Measurements from ENCODE around the gene WIZ. TPM values are rescaled to one million over a fixed set of nuclear protein-coding genes. Genes with fewer than 3 reads are reported as not detected.
A peak's percentile ranks its signal among the peaks of the same experiment; 100 is the strongest.

Gene WIZ
- total and polyA plus RNA-seq, 5 donors from 2014 or later: 0.25 to 17.6 (median 1.0) TPM

- Histone ChIP-seq H3K4me3 (ENCODE audit: low read depth, low read length) (no peak overlapping the region), H3K27ac (ENCODE audit: insufficient read depth, low read length, poor library complexity, severe bottlenecking) (no peak overlapping the region), H3K27me3 (ENCODE audit: control insufficient read depth, insufficient read depth, low read length) (no peaks in the 10 kb centered on the region), H3K9me3 (ENCODE audit: control insufficient read depth in 2 of 2, low read length in 2 of 2) (no peaks in the 10 kb centered on the region), H3K4me1 (ENCODE audit: control insufficient read depth, insufficient read depth, low read length, poor library complexity, severe bottlenecking) (no peaks in the 10 kb centered on the region), H3K36me3 (ENCODE audit: control insufficient read depth, insufficient read depth, low read length) (no peaks in the 10 kb centered on the region)
- Mint-ChIP-seq H3K27me3 (no peaks in the 10 kb centered on the region), H3K9me3 (no peaks in the 10 kb centered on the region), H3K27ac (no peak overlapping the region), H3K4me3 (no peak overlapping the region), H3K36me3 (no peaks in the 10 kb centered on the region), H3K4me1 (peaks cover 0 to 8% (median under 1%) of the 10 kb centered on the region in 4 donors)
- DNase-seq (no peak), ATAC-seq (ENCODE audit: low read depth in 2 of 2) (no peak)
These were observed 11.2 kb downstream of the WIZ start for GRCh38 chr19:15438577-15438976.

- Histone ChIP-seq H3K4me1 (ENCODE audit: control insufficient read depth, insufficient read depth, low read length, poor library complexity, severe bottlenecking) (peaks cover 4% of the 10 kb centered on the region), H3K36me3 (ENCODE audit: control insufficient read depth, insufficient read depth, low read length) (no peaks in the 10 kb centered on the region), H3K27me3 (ENCODE audit: control insufficient read depth, insufficient read depth, low read length) (no peaks in the 10 kb centered on the region), H3K9me3 (ENCODE audit: control insufficient read depth in 2 of 2, low read length in 2 of 2) (no peaks in the 10 kb centered on the region), H3K4me3 (ENCODE audit: low read depth, low read length) (no peak overlapping the region), H3K27ac (ENCODE audit: insufficient read depth, low read length, poor library complexity, severe bottlenecking) (no peak overlapping the region)
- peaks cover 0 to 8% (median 5%) of the 10 kb centered on the region in 4 donors for H3K4me1 Mint-ChIP-seq
- no peaks in the 10 kb centered on the region for H3K9me3 Mint-ChIP-seq
- no peaks in the 10 kb centered on the region for H3K27me3 Mint-ChIP-seq
- ATAC-seq (ENCODE audit: low read depth in 2 of 2) (no peak), DNase-seq (no peak)
- H3K4me3 Mint-ChIP-seq: no peak overlapping the region
- no peaks in the 10 kb centered on the region for H3K36me3 Mint-ChIP-seq
- H3K27ac Mint-ChIP-seq: no peak overlapping the region
These were observed 11.6 kb downstream of the WIZ start for GRCh38 chr19:15438124-15438496.

DNA sequence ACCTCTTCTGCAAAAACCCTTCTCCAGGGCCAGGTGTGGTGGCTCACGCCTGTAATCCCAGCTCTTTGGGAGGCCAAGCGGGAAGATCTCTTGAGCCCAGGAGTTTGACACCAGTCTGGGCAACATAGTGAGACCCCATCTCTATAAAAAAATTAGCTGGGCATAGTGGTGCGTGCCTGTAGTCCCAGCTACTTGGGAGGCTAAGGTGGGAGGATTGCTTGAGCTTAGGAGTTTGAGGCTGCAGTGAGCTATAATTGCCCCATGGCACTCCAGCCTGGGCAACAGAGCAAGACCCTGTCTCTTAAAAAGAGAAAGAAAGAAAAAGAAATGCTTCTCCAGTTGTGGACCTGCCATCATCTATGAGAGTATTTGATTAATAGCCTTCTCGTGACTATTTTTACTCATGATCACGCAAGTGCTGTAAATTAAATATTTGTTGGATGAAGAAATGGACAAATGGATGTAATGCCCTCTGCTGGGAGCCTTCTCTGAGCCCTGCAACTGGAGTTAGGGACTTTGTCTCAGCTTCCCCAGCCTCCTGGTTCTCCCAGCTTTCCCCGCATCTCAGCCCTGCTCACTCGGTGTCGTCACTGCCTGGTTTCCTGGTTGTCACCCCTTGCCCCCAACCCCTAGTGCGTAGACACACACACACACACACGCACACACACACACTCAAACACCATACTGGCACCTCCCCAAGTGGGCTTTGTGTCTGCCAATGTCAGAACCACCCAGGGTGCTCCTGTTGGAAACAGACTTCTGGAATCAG is 12.2 kb downstream of the WIZ start:
- Mint-ChIP-seq H3K36me3 (no peaks in the 10 kb centered on the region), H3K27me3 (no peaks in the 10 kb centered on the region), H3K27ac (peak overlapping the region in 1 of 3 donors; percentile 15), H3K9me3 (no peaks in the 10 kb centered on the region), H3K4me3 (no peak overlapping the region), H3K4me1 (peaks cover 0 to 8% (median 7%) of the 10 kb centered on the region in 4 donors)
- Histone ChIP-seq H3K36me3 (ENCODE audit: control insufficient read depth, insufficient read depth, low read length) (no peaks in the 10 kb centered on the region), H3K27me3 (ENCODE audit: control insufficient read depth, insufficient read depth, low read length) (no peaks in the 10 kb centered on the region), H3K27ac (ENCODE audit: insufficient read depth, low read length, poor library complexity, severe bottlenecking) (no peak overlapping the region), H3K4me1 (ENCODE audit: control insufficient read depth, insufficient read depth, low read length, poor library complexity, severe bottlenecking) (peaks cover 9% of the 10 kb centered on the region), H3K9me3 (ENCODE audit: control insufficient read depth in 2 of 2, low read length in 2 of 2) (no peaks in the 10 kb centered on the region), H3K4me3 (ENCODE audit: low read depth, low read length) (no peak overlapping the region)
- DNase-seq (no peak), ATAC-seq (ENCODE audit: low read depth in 2 of 2) (no peak)

GRCh38 chr19:15436826-15437110 is 13.0 kb downstream of the WIZ start:
- no peak overlapping the region for H3K27ac Mint-ChIP-seq
- H3K27me3 Mint-ChIP-seq: no peaks in the 10 kb centered on the region
- no peaks in the 10 kb centered on the region for H3K36me3 Mint-ChIP-seq
- no peaks in the 10 kb centered on the region for H3K9me3 Mint-ChIP-seq
- DNase-seq (no peak), ATAC-seq (ENCODE audit: low read depth in 2 of 2) (no peak)
- H3K4me1 Mint-ChIP-seq: peaks cover 0 to 12% (median 9%) of the 10 kb centered on the region in 4 donors
- no peak overlapping the region for H3K27ac ChIP-seq (ENCODE audit: insufficient read depth, low read length, poor library complexity, severe bottlenecking)
- no peaks in the 10 kb centered on the region for H3K27me3 ChIP-seq (ENCODE audit: control insufficient read depth, insufficient read depth, low read length)
- peaks cover 13% of the 10 kb centered on the region for H3K4me1 ChIP-seq (ENCODE audit: control insufficient read depth, insufficient read depth, low read length, poor library complexity, severe bottlenecking)
- no peak overlapping the region for H3K4me3 Mint-ChIP-seq
- H3K9me3 ChIP-seq (ENCODE audit: control insufficient read depth in 2 of 2, low read length in 2 of 2): no peaks in the 10 kb centered on the region
- H3K36me3 ChIP-seq (ENCODE audit: control insufficient read depth, insufficient read depth, low read length): no peaks in the 10 kb centered on the region
- H3K4me3 ChIP-seq (ENCODE audit: low read depth, low read length): no peak overlapping the region

DNA sequence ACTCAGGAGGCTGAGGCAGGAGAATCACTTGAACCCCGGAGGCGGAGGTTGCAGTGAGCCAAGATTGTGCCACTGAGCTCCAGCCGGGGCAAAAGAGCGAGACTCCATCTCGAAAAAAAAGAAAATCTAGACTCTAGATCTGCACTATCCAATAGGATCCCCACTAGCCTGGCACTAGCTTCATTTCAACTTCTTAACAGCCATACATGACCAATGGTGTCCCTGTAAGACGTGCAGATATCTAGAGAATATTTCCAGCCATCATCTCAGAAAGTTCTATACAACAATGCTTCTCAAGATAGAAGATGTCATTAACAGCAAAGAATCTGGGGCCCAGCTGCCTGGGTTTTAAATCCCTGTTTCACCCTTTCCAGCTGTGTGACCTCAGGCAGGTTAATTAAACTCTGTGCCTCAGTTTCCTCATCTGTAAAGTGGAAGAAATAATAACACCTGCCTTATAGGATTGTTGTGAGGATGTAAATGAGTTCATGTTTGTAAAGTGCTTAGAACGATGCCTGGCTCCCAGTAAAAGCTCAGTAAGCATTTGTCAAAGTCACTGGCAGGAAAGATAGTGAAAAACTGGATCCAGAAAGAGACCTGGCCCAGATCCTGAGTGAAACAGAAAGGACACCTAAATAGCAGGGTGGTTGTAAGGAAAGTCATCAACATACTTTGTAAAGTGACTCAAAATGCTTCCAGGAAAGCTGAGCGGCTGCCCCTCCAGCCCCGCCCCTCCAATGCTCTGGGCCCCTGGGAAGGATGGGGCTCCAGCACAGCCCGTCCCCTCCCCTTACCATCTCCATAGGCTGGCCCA is 13.5 kb downstream of the WIZ start:
- H3K4me1 ChIP-seq (ENCODE audit: control insufficient read depth, insufficient read depth, low read length, poor library complexity, severe bottlenecking): peaks cover 18% of the 10 kb centered on the region
- Mint-ChIP-seq H3K36me3 (no peaks in the 10 kb centered on the region), H3K4me1 (peaks cover 0 to 17% (median 15%) of the 10 kb centered on the region in 4 donors), H3K27me3 (no peaks in the 10 kb centered on the region), H3K27ac (peak overlapping the region in 1 of 3 donors; percentile 5), H3K9me3 (no peaks in the 10 kb centered on the region), H3K4me3 (peak overlapping the region in 1 of 4 donors; percentile 51)
- no peaks in the 10 kb centered on the region for H3K36me3 ChIP-seq (ENCODE audit: control insufficient read depth, insufficient read depth, low read length)
- H3K27me3 ChIP-seq (ENCODE audit: control insufficient read depth, insufficient read depth, low read length): no peaks in the 10 kb centered on the region
- DNase-seq (no peak), ATAC-seq (ENCODE audit: low read depth in 2 of 2) (no peak)
- no peaks in the 10 kb centered on the region for H3K9me3 ChIP-seq (ENCODE audit: control insufficient read depth in 2 of 2, low read length in 2 of 2)
- H3K27ac ChIP-seq (ENCODE audit: insufficient read depth, low read length, poor library complexity, severe bottlenecking): no peak overlapping the region
- no peak overlapping the region for H3K4me3 ChIP-seq (ENCODE audit: low read depth, low read length)

GRCh38 chr19:15433519-15434069 is 16.2 kb downstream of the WIZ start:
- no peak for ATAC-seq (ENCODE audit: low read depth in 2 of 2)
- no peak for DNase-seq
- H3K4me1 Mint-ChIP-seq: peaks cover 0 to 29% (median 18%) of the 10 kb centered on the region in 4 donors
- no peaks in the 10 kb centered on the region for H3K9me3 Mint-ChIP-seq
- no peaks in the 10 kb centered on the region for H3K27me3 Mint-ChIP-seq
- H3K4me3 Mint-ChIP-seq: peak overlapping the region; percentile 89 to 97 (median 96)
- H3K27ac Mint-ChIP-seq: peak overlapping the region; percentile 85 to 98 (median 96)
- no peaks in the 10 kb centered on the region for H3K9me3 ChIP-seq (ENCODE audit: control insufficient read depth in 2 of 2, low read length in 2 of 2)
- H3K4me3 ChIP-seq (ENCODE audit: low read depth, low read length): no peak overlapping the region
- H3K36me3 ChIP-seq (ENCODE audit: control insufficient read depth, insufficient read depth, low read length): no peaks in the 10 kb centered on the region
- no peaks in the 10 kb centered on the region for H3K27me3 ChIP-seq (ENCODE audit: control insufficient read depth, insufficient read depth, low read length)
- no peak overlapping the region for H3K27ac ChIP-seq (ENCODE audit: insufficient read depth, low read length, poor library complexity, severe bottlenecking)
- no peaks in the 10 kb centered on the region for H3K36me3 Mint-ChIP-seq
- peaks cover 30% of the 10 kb centered on the region for H3K4me1 ChIP-seq (ENCODE audit: control insufficient read depth, insufficient read depth, low read length, poor library complexity, severe bottlenecking)

DNA sequence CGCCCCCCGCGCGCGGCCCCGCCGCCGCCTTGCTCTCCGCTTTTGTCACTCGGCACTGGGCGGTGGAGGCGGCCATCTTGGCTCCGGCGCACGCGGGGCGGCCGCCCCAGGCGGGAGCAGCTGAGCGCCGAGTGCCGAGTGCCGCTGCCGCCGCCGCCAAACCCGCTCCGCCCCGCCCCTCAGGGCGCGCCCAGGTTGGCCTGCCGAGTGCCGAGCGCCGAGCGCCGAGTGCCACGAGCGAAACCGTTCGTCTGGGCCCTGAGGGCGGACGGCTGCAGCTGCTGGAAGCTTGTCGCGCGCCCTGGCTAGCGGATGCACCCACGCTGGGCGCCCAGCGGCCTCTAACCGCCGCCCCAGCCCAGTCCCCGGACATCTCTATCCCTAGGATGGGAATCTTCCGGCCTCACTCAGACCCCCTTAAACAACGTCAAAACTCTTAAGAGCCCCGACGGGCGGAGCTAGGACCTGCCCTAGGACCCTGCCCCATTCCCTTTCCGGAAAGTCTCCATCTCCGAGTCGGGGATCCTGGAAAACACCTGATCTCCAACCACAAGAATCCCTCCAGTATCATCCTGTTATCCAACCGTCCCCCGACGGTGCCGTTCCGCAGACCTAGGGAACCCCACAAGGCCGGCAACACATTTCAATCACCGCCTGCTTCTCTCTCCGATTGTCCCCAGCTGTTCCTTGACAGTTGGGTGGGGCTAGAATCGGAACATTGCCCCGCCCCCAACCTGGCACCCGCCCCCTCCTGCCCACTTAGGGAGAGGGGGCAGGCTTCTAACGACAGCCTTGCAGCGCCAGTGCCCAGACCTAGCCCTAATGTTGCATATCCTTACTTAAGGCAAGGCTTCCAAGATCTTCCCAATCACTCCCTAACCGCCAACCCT is 16.9 kb downstream of the WIZ start:
- Mint-ChIP-seq H3K36me3 (no peaks in the 10 kb centered on the region), H3K4me1 (peaks cover 0 to 29% (median 18%) of the 10 kb centered on the region in 4 donors), H3K4me3 (peak overlapping the region; percentile 89 to 97 (median 96)), H3K27me3 (no peaks in the 10 kb centered on the region), H3K27ac (peak overlapping the region; percentile 85 to 98 (median 96)), H3K9me3 (no peaks in the 10 kb centered on the region)
- no peaks in the 10 kb centered on the region for H3K27me3 ChIP-seq (ENCODE audit: control insufficient read depth, insufficient read depth, low read length)
- H3K27ac ChIP-seq (ENCODE audit: insufficient read depth, low read length, poor library complexity, severe bottlenecking): peak overlapping the region; percentile 75
- ATAC-seq (ENCODE audit: low read depth in 2 of 2) (peak; percentile 94), DNase-seq (peak; percentile 87 to 95 (median 92))
- peaks cover 30% of the 10 kb centered on the region for H3K4me1 ChIP-seq (ENCODE audit: control insufficient read depth, insufficient read depth, low read length, poor library complexity, severe bottlenecking)
- no peaks in the 10 kb centered on the region for H3K9me3 ChIP-seq (ENCODE audit: control insufficient read depth in 2 of 2, low read length in 2 of 2)
- H3K36me3 ChIP-seq (ENCODE audit: control insufficient read depth, insufficient read depth, low read length): no peaks in the 10 kb centered on the region
- peak overlapping the region; percentile 84 for H3K4me3 ChIP-seq (ENCODE audit: low read depth, low read length)

Measured in CD4-positive, CD25-positive, alpha-beta regulatory T cell (primary cell).